Liver (tissue), 9 donors: ENCODE data around the gene GAPVD1. TPM values are rescaled to one million over a fixed set of nuclear protein-coding genes. Genes with fewer than 3 reads are reported as not detected.
"Not testable (repeated sequence)": the region's sequence is repeated elsewhere in the genome, so short reads cannot be mapped to it uniquely, and the experiment has no call there.

Experiments used
- DNase-seq: peaks from one replicate; pipeline ENCODE4 v3.0.0-alpha.2; 2017; ENCODE audit warnings: low spot score
- H3K27ac ChIP-seq, 2 donors: one replicate each; pipeline ENCODE4 v1.7.0; 2013; ENCODE audit warnings: inconsistent platforms in 2 of 2, low read length in 2 of 2, control low read depth in 1 of 2, low read depth in 1 of 2, mild to moderate bottlenecking in 1 of 2
- H3K27me3 ChIP-seq, 4 donors: one replicate each; pipeline versions ENCODE4 v1.6.1 to v1.7.0; 2013; ENCODE audit warnings: low read length in 3 of 4, inconsistent platforms in 1 of 4, mild to moderate bottlenecking in 1 of 4, moderate library complexity in 1 of 4; ENCODE audit not compliant: control insufficient read depth in 4 of 4, insufficient read depth in 4 of 4
- H3K36me3 ChIP-seq, 4 donors: one replicate each; pipeline versions ENCODE4 v1.6.1 to v1.7.0; 2013; ENCODE audit warnings: low read length in 3 of 4, mild to moderate bottlenecking in 3 of 4, low read depth in 1 of 4, moderate library complexity in 1 of 4; ENCODE audit not compliant: control insufficient read depth in 4 of 4, insufficient read depth in 3 of 4
- H3K4me1 ChIP-seq, 4 donors: one replicate each; pipeline versions ENCODE4 v1.6.1 to v1.7.0; 2013; ENCODE audit warnings: low read length in 3 of 4, mild to moderate bottlenecking in 3 of 4, moderate library complexity in 1 of 4; ENCODE audit not compliant: control insufficient read depth in 4 of 4, insufficient read depth in 4 of 4
- H3K4me3 ChIP-seq, 3 donors: one replicate each; pipeline versions ENCODE4 v1.6.1 to v1.7.0; 2013; ENCODE audit warnings: low read length in 3 of 3, control low read depth in 1 of 3, low read depth in 1 of 3, mild to moderate bottlenecking in 1 of 3
- H3K9ac ChIP-seq, 2 donors: one replicate each; pipeline ENCODE4 v1.7.0; 2013; ENCODE audit warnings: low read length in 2 of 2, mild to moderate bottlenecking in 2 of 2, moderate library complexity in 2 of 2, control low read depth in 1 of 2, low read depth in 1 of 2
- H3K9me3 ChIP-seq, 4 donors: one replicate each; pipeline versions ENCODE4 v1.6.1 to v1.7.0; 2013; ENCODE audit warnings: low read length in 3 of 4; ENCODE audit not compliant: control insufficient read depth in 4 of 4
- ATF3 ChIP-seq: IDR thresholded peaks from 2 replicates; pipeline ENCODE4 v1.6.1; 2016; ENCODE audit warnings: antibody characterized with exemption
- FOXA1 ChIP-seq: IDR thresholded peaks from 2 replicates; pipeline ENCODE4 v1.6.1; 2016; ENCODE audit warnings: antibody characterized with exemption
- FOXA2 ChIP-seq: IDR thresholded peaks from 2 replicates; pipeline ENCODE4 v1.6.1; 2016; ENCODE audit warnings: antibody characterized with exemption
- GABPA ChIP-seq, 2 donors: IDR thresholded peaks in 1 of 2; conservative IDR thresholded peaks in 1 of 2; 2 replicates each; pipeline ENCODE4 v1.6.1; 2016; ENCODE audit warnings: antibody characterized with exemption in 2 of 2, mild to moderate bottlenecking in 1 of 2, moderate library complexity in 1 of 2
- HNF4A ChIP-seq, 2 donors: conservative IDR thresholded peaks; 2 replicates each; pipeline ENCODE4 v1.6.1; 2016; ENCODE audit warnings: antibody characterized with exemption in 2 of 2, mild to moderate bottlenecking in 2 of 2
- HNF4G ChIP-seq: IDR thresholded peaks from 2 replicates; pipeline ENCODE4 v1.6.1; 2016; ENCODE audit warnings: antibody characterized with exemption
- JUND ChIP-seq, 2 donors: IDR thresholded peaks; 2 replicates each; pipeline ENCODE4 v1.6.1; 2016; ENCODE audit warnings: antibody characterized with exemption in 2 of 2
- RAD21 ChIP-seq, 2 donors: IDR thresholded peaks; 2 replicates each; pipeline ENCODE4 v1.6.1; 2016; ENCODE audit warnings: antibody characterized with exemption in 2 of 2, mild to moderate bottlenecking in 2 of 2
- REST ChIP-seq: IDR thresholded peaks from 2 replicates; pipeline ENCODE4 v1.6.1; 2016; ENCODE audit warnings: antibody characterized with exemption, mild to moderate bottlenecking
- ZBTB33 ChIP-seq: IDR thresholded peaks from 2 replicates; pipeline ENCODE4 v1.6.1; 2016; ENCODE audit warnings: antibody characterized with exemption
- WGBS: extraction: QIAGEN DNeasy Blood & Tissue Kit; methylation state at CpG from one replicate; pipeline ENCODE4 v1.1.7; 2013; 5-methylcytosine and 5-hydroxymethylcytosine counted together
- polyA plus RNA-seq, 2 donors: library from polyadenylated mRNA; stranded (reverse) in 1 of 2; unstranded in 1 of 2; fragments of 200-250 nt in 1 of 2; fragments of >200 nt in 1 of 2; fragmentation: Nextera tagmentation in 1 of 2; extraction: Ambion mirVana in 1 of 2; gene quantifications; one replicate each; pipeline versions ENCODE4 v1.2.1 to v1.2.3, GENCODE V29; 2013 to 2015
- total RNA-seq, 2 donors: library from RNA; depleted of rRNA; stranded (reverse); fragments of >200 nt; gene quantifications; one replicate each; pipeline ENCODE4 v1.2.3, GENCODE V29; 2014
- donor health status: healthy.
- donor health status: healthy.
- donor health status: healthy.
- donor health status: healthy.
- donor health status: healthy.

GAPVD1 gene
- total and polyA plus RNA-seq, 4 donors = 5.5 to 89.7 (median 28.6) TPM

- H3K27ac ChIP-seq = no peak overlapping the region
- H3K4me1 ChIP-seq = no peaks in the 10 kb centered on the region
- H3K9me3 ChIP-seq = no peaks in the 10 kb centered on the region
- 95% methylated on average over 20 of the region's 20 CpGs for WGBS
- H3K4me3 ChIP-seq = no peak overlapping the region
- no peaks in the 10 kb centered on the region for H3K27me3 ChIP-seq
- TF ChIP-seq GABPA (IDR thresholded peaks at IDR 0.05 in 1 of 2, conservative IDR thresholded peaks at IDR 0.05 in 1 of 2) (no peak), RAD21 (IDR thresholded peaks at IDR 0.05) (no peak), HNF4G (no peak), ZBTB33 (no peak), HNF4A (conservative IDR thresholded peaks at IDR 0.05) (no peak), FOXA2 (no peak), FOXA1 (no peak)
- no peak overlapping the region for H3K9ac ChIP-seq
- no peak for DNase-seq
- no peaks in the 10 kb centered on the region for H3K36me3 ChIP-seq
Observed at GRCh38 chr9:125399666-125400065, 138.0 kb downstream of the GAPVD1 start.

GRCh38 chr9:125400232-125400631 is 138.6 kb downstream of the GAPVD1 start:
- H3K27me3 ChIP-seq, H3K36me3 ChIP-seq, H3K9ac ChIP-seq, H3K4me3 ChIP-seq, H3K9me3 ChIP-seq, DNase-seq, H3K27ac ChIP-seq, H3K4me1 ChIP-seq: not testable (repeated sequence)
- WGBS = 90% methylated on average over 8 of the region's 8 CpGs

- no peak for DNase-seq
- no peaks in the 10 kb centered on the region for H3K4me1 ChIP-seq
- WGBS = 88% methylated on average over 12 of the region's 12 CpGs
Observed at GRCh38 chr9:125400725-125401716, 139.4 kb downstream of the GAPVD1 start.

More at GRCh38 chr9:125400725-125401716, 139.4 kb downstream of the GAPVD1 start:
- Histone ChIP-seq H3K27ac (no peak overlapping the region), H3K36me3 (no peaks in the 10 kb centered on the region), H3K4me3 (no peak overlapping the region), H3K9me3 (no peaks in the 10 kb centered on the region), H3K9ac (no peak overlapping the region), H3K27me3 (no peaks in the 10 kb centered on the region)
- TF ChIP-seq ATF3 = no peak
- no peak for TF ChIP-seq GABPA (IDR thresholded peaks at IDR 0.05 in 1 of 2, conservative IDR thresholded peaks at IDR 0.05 in 1 of 2)
- no peak for TF ChIP-seq FOXA1
- TF ChIP-seq REST = no peak
- TF ChIP-seq JUND (IDR thresholded peaks at IDR 0.05) = no peak
